ENCODE results near the gene RAN.
A peak's percentile ranks its signal among the peaks of the same experiment; 100 is the strongest.
"Not testable (repeated sequence)": the region's sequence is repeated elsewhere in the genome, so short reads cannot be mapped to it uniquely, and the experiment has no call there.

Gene RAN

GRCh38 chr12:130838951-130839769 is 32.7 kb upstream of the RAN start, which contains the start of gene STX2:
Gene STX2, minus strand, starts transcription at chr12:130839250. Its CDS starts 151 bp downstream, at chr12:130839099.
- H3K4me3 ChIP-seq (ENCODE audit: low read depth, low read length), result peak within 1 kb of the TSS; percentile 80
- peak; percentile 28; the same call in 1 of the 2 replicates for TF ChIP-seq CTCF (IDR thresholded peaks at IDR 0.05; ENCODE audit: low read depth, low read length)

- no peak for TF ChIP-seq CTCF (IDR thresholded peaks at IDR 0.05; ENCODE audit: low read depth, low read length)
- H3K4me3 ChIP-seq (ENCODE audit: low read depth, low read length), result peak overlapping the region; percentile 59
Measured at GRCh38 chr12:130839770-130840404, 32.0 kb upstream of the RAN start.

GRCh38 chr12:130846369-130846768 is 25.5 kb upstream of the RAN start:
- H3K4me3 ChIP-seq (ENCODE audit: low read depth, low read length), result no peak overlapping the region
- no peak for TF ChIP-seq CTCF (IDR thresholded peaks at IDR 0.05; ENCODE audit: low read depth, low read length)

GRCh38 chr12:130847112-130847511 is 24.8 kb upstream of the RAN start:
- TF ChIP-seq CTCF (IDR thresholded peaks at IDR 0.05; ENCODE audit: low read depth, low read length), result no peak
- H3K4me3 ChIP-seq (ENCODE audit: low read depth, low read length), result no peak overlapping the region

- H3K4me3 ChIP-seq (ENCODE audit: low read depth, low read length), result not testable (repeated sequence)
Measured at GRCh38 chr12:130848105-130848504, 23.8 kb upstream of the RAN start.

GRCh38 chr12:130848785-130849305 is 23.0 kb upstream of the RAN start:
- H3K4me3 ChIP-seq (ENCODE audit: low read depth, low read length), result not testable (repeated sequence)

- no peak overlapping the region for H3K4me3 ChIP-seq (ENCODE audit: low read depth, low read length)
- no peak for TF ChIP-seq CTCF (IDR thresholded peaks at IDR 0.05; ENCODE audit: low read depth, low read length)
Measured at GRCh38 chr12:130849561-130850417, 22.1 kb upstream of the RAN start.

Data from WI38 (cell line).